Neuronal stem cell (in vitro differentiated cells): ENCODE data around the gene KCNG4. TPM values are rescaled to one million over a fixed set of nuclear protein-coding genes. Genes with fewer than 3 reads are reported as not detected.

Source experiments
- DNase-seq: peaks from one replicate; pipeline ENCODE4 v3.0.0-alpha.2; 2013; ENCODE audit warnings: low spot score
- H2AFZ ChIP-seq: one replicate; pipeline ENCODE4 v1.6.1; 2013; ENCODE audit warnings: mild to moderate bottlenecking, low read length, inconsistent platforms
- H2AK5ac ChIP-seq: 2 replicates; pipeline ENCODE4 v1.6.1; 2013; ENCODE audit warnings: low read depth, mild to moderate bottlenecking, inconsistent platforms, low read length, moderate library complexity, mixed read lengths
- H2BK120ac ChIP-seq: 2 replicates; pipeline ENCODE4 v1.6.1; 2013; ENCODE audit warnings: low read depth, mild to moderate bottlenecking, inconsistent platforms, low read length, moderate library complexity, mixed read lengths
- H2BK12ac ChIP-seq: one replicate; pipeline ENCODE4 v1.6.1; 2013; ENCODE audit warnings: low read length, inconsistent platforms
- H2BK15ac ChIP-seq: 2 replicates; pipeline ENCODE4 v1.6.1; 2013; ENCODE audit warnings: mild to moderate bottlenecking, low read length, inconsistent platforms, mixed read lengths
- H2BK5ac ChIP-seq: one replicate; pipeline ENCODE4 v1.6.1; 2013; ENCODE audit warnings: inconsistent platforms, mild to moderate bottlenecking, low read length, moderate library complexity
- H3K14ac ChIP-seq: one replicate; pipeline ENCODE4 v1.6.1; 2013; ENCODE audit warnings: low read length, inconsistent platforms
- H3K18ac ChIP-seq: 2 replicates; pipeline ENCODE4 v1.6.1; 2013; ENCODE audit warnings: low read length, inconsistent platforms
- H3K23ac ChIP-seq: 2 replicates; pipeline ENCODE4 v1.6.1; 2013; ENCODE audit warnings: low read depth, mild to moderate bottlenecking, mixed read lengths, low read length, inconsistent platforms; ENCODE audit not compliant: poor library complexity
- H3K27ac ChIP-seq: replicated peaks from 3 replicates; pipeline ENCODE4 v1.5.1; 2013; ENCODE audit warnings: low read length, inconsistent platforms
- H3K27me3 ChIP-seq, 3 experiments: 2 replicates each; pipeline ENCODE4 v1.6.1; 2013; ENCODE audit warnings: low read length in 3 of 3, mild to moderate bottlenecking in 2 of 3, inconsistent platforms in 1 of 3, low read depth in 1 of 3, mixed read lengths in 1 of 3, moderate library complexity in 1 of 3; ENCODE audit not compliant: control insufficient read depth in 3 of 3, insufficient read depth in 3 of 3
- H3K36me3 ChIP-seq, 2 donors: replicated peaks in 1 of 2; 2 replicates each; pipeline ENCODE4 v1.6.1; 2013; ENCODE audit warnings: low read length in 2 of 2; ENCODE audit not compliant: control insufficient read depth in 2 of 2, insufficient read depth in 2 of 2
- H3K4ac ChIP-seq: 2 replicates; pipeline ENCODE4 v1.6.1; 2013; ENCODE audit warnings: inconsistent platforms, mild to moderate bottlenecking, low read length, moderate library complexity
- H3K4me1 ChIP-seq, 2 donors: 1 replicate in 1 of 2; 2 replicates in 1 of 2; pipeline ENCODE4 v1.6.1; 2013; ENCODE audit warnings: low read length in 2 of 2, low read depth in 1 of 2; ENCODE audit not compliant: control insufficient read depth in 2 of 2, insufficient read depth in 1 of 2
- H3K4me2 ChIP-seq: one replicate; pipeline ENCODE4 v1.6.1; 2013; ENCODE audit warnings: mild to moderate bottlenecking, low read length, inconsistent platforms; ENCODE audit not compliant: insufficient read depth, poor library complexity, severe bottlenecking
- H3K4me3 ChIP-seq, 2 donors: 2 replicates each; pipeline ENCODE4 v1.5.1; 2013; ENCODE audit warnings: low read length in 2 of 2, mild to moderate bottlenecking in 2 of 2, inconsistent platforms in 1 of 2, moderate library complexity in 1 of 2
- H3K79me1 ChIP-seq: one replicate; pipeline ENCODE4 v1.6.1; 2013; ENCODE audit warnings: low read depth, mild to moderate bottlenecking, inconsistent platforms, low read length, moderate library complexity
- H3K9ac ChIP-seq: one replicate; pipeline ENCODE4 v1.6.1; 2013; ENCODE audit warnings: mild to moderate bottlenecking, low read depth, low read length, inconsistent platforms; ENCODE audit not compliant: poor library complexity
- H3K9me3 ChIP-seq, 2 donors: replicated peaks in 1 of 2; 2 replicates each; pipeline versions ENCODE3 to v1.6.1; 2013; ENCODE audit warnings: low read length in 2 of 2, mild to moderate bottlenecking in 2 of 2, inconsistent platforms in 1 of 2, low read depth in 1 of 2, mixed read lengths in 1 of 2, moderate library complexity in 1 of 2; ENCODE audit not compliant: control insufficient read depth in 2 of 2, insufficient read depth in 1 of 2
- H4K8ac ChIP-seq: one replicate; pipeline ENCODE4 v1.6.1; 2013; ENCODE audit warnings: low read depth, mild to moderate bottlenecking, inconsistent platforms, low read length, moderate library complexity
- H4K91ac ChIP-seq: one replicate; pipeline ENCODE4 v1.6.1; 2013; ENCODE audit warnings: low read length, low read depth, mild to moderate bottlenecking, inconsistent platforms; ENCODE audit not compliant: poor library complexity
- WGBS, 2 donors: extraction: QIAGEN DNeasy Blood & Tissue Kit; methylation state at CpG; one replicate each; pipeline ENCODE4 v1.1.7; 2013; ENCODE audit warnings: missing lambda C conversion rate in 2 of 2, mixed read lengths in 1 of 2; ENCODE audit not compliant: insufficient read length in 2 of 2, insufficient replicate concordance in 1 of 2; ENCODE audit errors: extremely low coverage in 2 of 2; 5-methylcytosine and 5-hydroxymethylcytosine counted together
- polyA plus RNA-seq, 2 experiments: library from polyadenylated mRNA; stranded (reverse); fragments of 200-250 nt; gene quantifications; one replicate each; pipeline ENCODE4 v1.2.3, GENCODE V29; 2013

The KCNG4 gene, protein sequence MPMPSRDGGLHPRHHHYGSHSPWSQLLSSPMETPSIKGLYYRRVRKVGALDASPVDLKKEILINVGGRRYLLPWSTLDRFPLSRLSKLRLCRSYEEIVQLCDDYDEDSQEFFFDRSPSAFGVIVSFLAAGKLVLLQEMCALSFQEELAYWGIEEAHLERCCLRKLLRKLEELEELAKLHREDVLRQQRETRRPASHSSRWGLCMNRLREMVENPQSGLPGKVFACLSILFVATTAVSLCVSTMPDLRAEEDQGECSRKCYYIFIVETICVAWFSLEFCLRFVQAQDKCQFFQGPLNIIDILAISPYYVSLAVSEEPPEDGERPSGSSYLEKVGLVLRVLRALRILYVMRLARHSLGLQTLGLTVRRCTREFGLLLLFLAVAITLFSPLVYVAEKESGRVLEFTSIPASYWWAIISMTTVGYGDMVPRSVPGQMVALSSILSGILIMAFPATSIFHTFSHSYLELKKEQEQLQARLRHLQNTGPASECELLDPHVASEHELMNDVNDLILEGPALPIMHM
- not detected for polyA plus RNA-seq (2013, experiment 1 of 2)
- polyA plus RNA-seq (2013, experiment 2 of 2): not detected

GRCh38 chr16:84239909-84240308, at the start of gene KCNG4:
Gene KCNG4 (minus strand): TSS chr16:84240012. CDS start chr16:84237485, 2,527 bp downstream.
- DNase-seq: no peak
- Histone ChIP-seq H3K18ac (no peak within 1 kb of the TSS), H2BK5ac (no peak within 1 kb of the TSS), H3K23ac (no peak within 1 kb of the TSS), H2BK120ac (no peak within 1 kb of the TSS), H3K36me3 (peaks cover 0 to under 1% of the 10 kb centered on the region in 2 donors), H3K9me3 (peaks cover under 1 to 2% of the 10 kb centered on the region in 2 donors), H3K4ac (no peak within 1 kb of the TSS), H3K9ac (no peak within 1 kb of the TSS), H4K91ac (no peak within 1 kb of the TSS), H3K14ac (no peak within 1 kb of the TSS), H3K27me3 (peaks cover 0 to 20% (median 1%) of the 10 kb centered on the region in 3 experiments), H2AFZ (no peak within 1 kb of the TSS), H4K8ac (no peak within 1 kb of the TSS), H2BK12ac (no peak within 1 kb of the TSS), H3K27ac (no peak within 1 kb of the TSS), H3K4me3 (no peak within 1 kb of the TSS), H2BK15ac (no peak within 1 kb of the TSS), H3K79me1 (no peaks in the 10 kb centered on the region), H3K4me2 (no peak within 1 kb of the TSS), H3K4me1 (peaks cover 0 to 17% of the 10 kb centered on the region in 2 donors), H2AK5ac (no peak within 1 kb of the TSS)
- WGBS, 2 donors: no CpG with 5 or more reads among the region's 7 CpGs

- no peak overlapping the region for H4K8ac ChIP-seq
- no peaks in the 10 kb centered on the region for H3K36me3 ChIP-seq
- H3K27me3 ChIP-seq: peaks cover 0 to 33% (median 0%) of the 10 kb centered on the region in 3 experiments
- no peak overlapping the region for H4K91ac ChIP-seq
- no CpG with 5 or more reads among the region's 8 CpGs for WGBS, 2 donors
- H3K9me3 ChIP-seq: peaks cover 0 to 1% of the 10 kb centered on the region in 2 donors
- no peak overlapping the region for H2AFZ ChIP-seq
- no peak overlapping the region for H3K4ac ChIP-seq
- no peak for DNase-seq
- H3K4me3 ChIP-seq: no peak overlapping the region
- H3K9ac ChIP-seq: no peak overlapping the region
- no peak overlapping the region for H2AK5ac ChIP-seq
- H2BK120ac ChIP-seq: no peak overlapping the region
- H2BK5ac ChIP-seq: no peak overlapping the region
- H3K4me2 ChIP-seq: no peak overlapping the region
- H3K4me1 ChIP-seq: peaks cover 3 to 19% of the 10 kb centered on the region in 2 donors
- H3K79me1 ChIP-seq: no peaks in the 10 kb centered on the region
- no peak overlapping the region for H2BK12ac ChIP-seq
- no peak overlapping the region for H3K14ac ChIP-seq
- no peak overlapping the region for H3K23ac ChIP-seq
- no peak overlapping the region for H3K18ac ChIP-seq
- H3K27ac ChIP-seq: no peak overlapping the region
- no peak overlapping the region for H2BK15ac ChIP-seq
Measured at GRCh38 chr16:84288902-84289301, 49.1 kb upstream of the KCNG4 start.

- H3K36me3 ChIP-seq: no peaks in the 10 kb centered on the region
- peaks cover 4 to 21% of the 10 kb centered on the region in 2 donors for H3K4me1 ChIP-seq
- no peak overlapping the region for H4K8ac ChIP-seq
- H2AK5ac ChIP-seq: no peak overlapping the region
- peaks cover 0 to 17% (median 5%) of the 10 kb centered on the region in 3 experiments for H3K27me3 ChIP-seq
- H2BK120ac ChIP-seq: no peak overlapping the region
- H3K9me3 ChIP-seq: peaks cover 0 to 1% of the 10 kb centered on the region in 2 donors
- no peak overlapping the region for H3K27ac ChIP-seq
- no peak overlapping the region for H4K91ac ChIP-seq
- no peak overlapping the region for H3K4me2 ChIP-seq
- H3K9ac ChIP-seq: no peak overlapping the region
- no peak overlapping the region for H3K4me3 ChIP-seq
- no peak overlapping the region for H2BK15ac ChIP-seq
- DNase-seq: no peak
- no peak overlapping the region for H2BK5ac ChIP-seq
- H3K18ac ChIP-seq: no peak overlapping the region
- H2BK12ac ChIP-seq: no peak overlapping the region
- no peak overlapping the region for H3K23ac ChIP-seq
- no CpG with 5 or more reads among the region's 16 CpGs for WGBS, 2 donors
- no peak overlapping the region for H3K14ac ChIP-seq
- no peak overlapping the region for H2AFZ ChIP-seq
- no peaks in the 10 kb centered on the region for H3K79me1 ChIP-seq
- H3K4ac ChIP-seq: no peak overlapping the region
Measured at GRCh38 chr16:84286578-84287240, 46.9 kb upstream of the KCNG4 start.
